GM21423 (cell line): ENCODE data around the gene SUDS3.
"Not testable (repeated sequence)": the region's sequence is repeated elsewhere in the genome, so short reads cannot be mapped to it uniquely, and the experiment has no call there.

Experiments used
- ATAC-seq: cut with Tn5 transposase; IDR thresholded peaks from one replicate; pipeline ENCODE4 v1.9.1; 2021; ENCODE audit warnings: mild to moderate bottlenecking, moderate library complexity; ENCODE audit not compliant: unreplicated experiment

Gene SUDS3, protein sequence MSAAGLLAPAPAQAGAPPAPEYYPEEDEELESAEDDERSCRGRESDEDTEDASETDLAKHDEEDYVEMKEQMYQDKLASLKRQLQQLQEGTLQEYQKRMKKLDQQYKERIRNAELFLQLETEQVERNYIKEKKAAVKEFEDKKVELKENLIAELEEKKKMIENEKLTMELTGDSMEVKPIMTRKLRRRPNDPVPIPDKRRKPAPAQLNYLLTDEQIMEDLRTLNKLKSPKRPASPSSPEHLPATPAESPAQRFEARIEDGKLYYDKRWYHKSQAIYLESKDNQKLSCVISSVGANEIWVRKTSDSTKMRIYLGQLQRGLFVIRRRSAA

GRCh38 chr12:118376089-118377020 is at the start of gene SUDS3:
Gene SUDS3 (plus strand): TSS chr12:118376555. CDS start chr12:118376692, 137 bp downstream.
- ATAC-seq: peak; percentile 25

DNA sequence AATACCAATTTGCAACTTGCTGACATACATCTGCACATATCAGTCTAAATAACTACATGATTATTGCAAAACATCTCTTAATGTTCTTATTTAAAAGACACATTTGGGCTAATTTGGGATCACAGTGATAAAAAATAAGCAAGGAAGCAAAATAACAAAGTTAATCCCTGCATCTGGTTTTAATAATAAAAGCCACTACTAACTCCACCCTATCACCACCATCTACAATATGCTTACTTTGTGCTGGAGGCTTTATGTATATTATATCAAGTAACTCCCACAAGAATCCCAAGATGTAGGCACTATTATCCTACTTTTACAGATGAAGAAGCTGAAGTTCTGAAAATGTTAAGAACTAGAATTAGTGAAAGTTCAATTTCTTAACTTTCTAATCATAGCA is 49.4 kb upstream of the SUDS3 start:
- ATAC-seq: no peak

GRCh38 chr12:118327391-118327790 is 49.0 kb upstream of the SUDS3 start:
- ATAC-seq: no peak

GRCh38 chr12:118328486-118329330 is 47.6 kb upstream of the SUDS3 start:
- ATAC-seq: no peak

- peak; percentile 75 for ATAC-seq
Observed at GRCh38 chr12:118330421-118331018, 45.8 kb upstream of the SUDS3 start.

- no peak for ATAC-seq
Observed at GRCh38 chr12:118332511-118332910, 43.8 kb upstream of the SUDS3 start.

DNA sequence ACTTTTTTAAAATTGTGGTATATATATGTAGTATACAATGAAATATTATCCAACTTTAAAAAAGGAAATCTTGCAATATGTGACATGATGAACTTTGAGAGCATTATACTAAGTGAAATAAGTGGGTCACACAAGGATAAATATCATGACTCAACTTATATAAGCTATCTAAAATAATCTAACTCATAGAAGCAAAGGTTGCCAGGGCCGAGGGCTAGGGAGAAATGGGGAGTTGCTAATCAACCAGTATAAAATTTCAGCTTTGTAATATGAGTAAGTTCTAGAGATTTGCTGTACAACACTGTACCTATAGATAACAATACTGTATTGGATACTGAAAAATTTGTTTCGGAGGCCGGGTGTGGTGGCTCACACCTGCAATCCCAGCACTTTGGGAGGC is 42.1 kb upstream of the SUDS3 start:
- no peak for ATAC-seq

DNA sequence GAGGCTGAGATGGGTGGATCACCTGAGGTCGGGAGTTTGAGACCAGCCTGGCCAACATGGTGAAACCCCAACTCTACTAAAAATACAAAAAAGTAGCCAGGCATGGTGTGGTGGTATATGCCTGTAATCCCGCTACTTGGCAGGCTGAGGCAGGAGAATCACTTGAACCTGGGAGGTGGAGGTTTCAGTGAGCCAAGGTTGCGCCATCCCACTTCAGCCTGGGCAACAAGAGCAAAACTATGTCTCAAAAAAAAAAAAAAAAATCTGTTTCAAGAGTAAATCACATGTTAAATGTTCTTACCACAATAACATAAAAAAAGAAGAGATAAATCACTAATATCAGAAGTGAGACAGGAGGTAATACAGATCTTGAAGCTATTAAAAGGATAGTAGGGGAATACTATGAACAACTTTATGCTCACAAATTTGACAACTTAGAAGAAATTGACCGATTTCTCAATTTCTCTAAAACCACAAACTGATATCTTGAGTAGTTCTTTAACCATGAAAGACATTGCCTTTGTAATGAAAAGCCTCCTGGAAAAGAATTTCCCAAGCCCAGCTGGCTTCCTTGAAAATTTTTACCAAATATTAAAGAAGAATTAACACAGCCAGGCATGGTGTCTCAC is 41.3 kb upstream of the SUDS3 start:
- ATAC-seq: no peak

DNA sequence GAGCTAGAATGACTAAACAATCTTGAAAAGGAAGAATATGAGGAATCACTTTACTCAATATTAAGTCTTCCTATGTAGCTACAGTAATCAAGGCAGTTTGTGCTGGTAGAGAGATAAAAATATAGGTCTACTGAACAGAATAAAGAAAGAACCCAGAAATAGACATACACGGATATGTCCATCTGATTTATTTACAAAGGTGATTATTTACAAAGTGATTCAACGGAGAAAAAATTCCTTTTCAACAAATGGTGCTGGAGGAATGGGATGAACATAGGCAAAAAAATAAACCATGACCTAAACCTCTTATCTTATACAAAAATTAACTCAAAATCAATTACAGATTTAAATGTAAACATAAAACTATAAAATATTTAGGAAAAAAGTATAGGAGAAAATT is 40.2 kb upstream of the SUDS3 start:
- ATAC-seq: no peak

- no peak for ATAC-seq
Observed at GRCh38 chr12:118337194-118337838, 39.0 kb upstream of the SUDS3 start.

DNA sequence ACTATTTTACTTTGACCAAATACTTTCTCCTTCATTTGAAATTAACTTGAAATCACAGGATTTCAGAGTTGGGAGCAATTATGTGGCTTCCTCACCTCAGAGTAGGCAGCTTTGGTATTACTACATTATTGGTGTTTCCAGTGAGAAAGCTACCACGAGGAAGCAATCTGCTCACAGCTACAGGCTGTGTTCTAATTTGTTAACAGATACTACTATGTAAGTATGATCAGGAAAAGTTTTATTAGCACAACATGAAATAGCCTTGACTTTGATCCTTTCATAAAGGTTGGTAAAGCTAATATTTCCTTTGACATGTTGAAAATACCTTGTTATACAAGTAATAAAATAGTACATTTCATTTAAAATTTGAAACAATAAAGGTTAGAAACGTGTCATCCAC is 34.3 kb upstream of the SUDS3 start:
- ATAC-seq: no peak

DNA sequence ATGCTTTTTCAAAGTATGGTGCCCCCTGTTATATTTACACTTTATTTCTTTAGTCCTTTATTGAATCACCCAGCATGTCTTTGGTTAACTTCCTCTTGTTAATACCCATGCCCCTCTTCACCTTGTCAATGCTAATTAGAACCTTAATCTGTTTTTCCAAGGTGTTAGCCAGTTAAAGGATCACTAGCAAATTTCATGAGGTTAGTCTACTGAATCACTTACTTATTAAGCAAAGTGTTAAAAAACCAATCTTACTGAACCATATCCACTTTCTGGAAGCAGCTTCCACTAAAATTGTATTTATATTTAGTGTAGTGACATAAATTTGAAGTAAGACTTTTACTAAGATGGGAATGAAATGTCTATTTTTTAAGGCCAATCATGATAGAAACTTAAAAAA is 31.5 kb upstream of the SUDS3 start:
- ATAC-seq: no peak

- ATAC-seq: no peak
Observed at GRCh38 chr12:118345355-118345754, 31.0 kb upstream of the SUDS3 start.

DNA sequence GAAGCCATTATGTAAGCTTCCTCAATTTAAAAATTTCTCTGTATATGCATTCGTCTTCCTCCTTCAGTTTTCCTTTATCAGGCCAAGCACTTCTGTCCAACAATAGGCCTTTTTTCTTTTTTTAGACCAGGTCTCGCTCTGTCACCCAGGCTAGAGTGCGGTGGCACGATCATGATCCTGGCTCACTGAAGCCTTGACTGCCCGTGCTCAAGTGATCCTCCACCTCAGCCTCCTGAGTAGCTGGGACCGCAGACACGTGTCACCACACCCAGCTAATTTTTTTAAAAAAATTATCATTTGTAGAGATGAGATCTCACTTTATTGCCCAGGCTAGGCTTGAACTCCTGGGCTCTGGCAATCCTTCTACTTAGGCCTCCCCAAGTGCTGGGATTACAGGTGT is 29.5 kb upstream of the SUDS3 start:
- peak; percentile 79 for ATAC-seq

GRCh38 chr12:118347916-118348315 is 28.4 kb upstream of the SUDS3 start:
- no peak for ATAC-seq

GRCh38 chr12:118350908-118351559 is 25.3 kb upstream of the SUDS3 start:
- ATAC-seq: no peak

GRCh38 chr12:118353721-118354120 is 22.6 kb upstream of the SUDS3 start:
- no peak for ATAC-seq

DNA sequence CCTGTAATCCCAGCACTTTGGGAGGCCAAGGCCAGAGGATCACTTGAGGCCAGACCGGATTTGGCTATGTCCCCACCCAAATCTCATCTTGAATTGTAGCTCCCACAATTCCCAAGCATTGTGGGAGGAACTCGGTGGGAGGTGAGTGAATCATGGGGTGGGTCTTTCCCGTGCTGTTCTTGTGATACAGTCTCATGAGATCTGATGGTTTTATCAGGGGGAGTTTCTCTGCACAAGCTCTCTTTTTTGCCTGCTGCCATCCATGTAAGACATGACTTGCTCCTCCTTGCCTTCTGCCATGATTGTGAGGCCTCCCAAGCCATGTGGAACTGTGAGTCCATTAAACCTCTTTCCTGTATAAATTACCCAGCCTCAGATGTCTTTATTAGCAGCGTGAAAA is 21.9 kb upstream of the SUDS3 start:
- ATAC-seq: not testable (repeated sequence)

- ATAC-seq: no peak
Observed at GRCh38 chr12:118354903-118355302, 21.5 kb upstream of the SUDS3 start.
